ENCODE results near the gene ZBP1. TPM values are rescaled to one million over a fixed set of nuclear protein-coding genes. Genes with fewer than 3 reads are reported as not detected.

Gene ZBP1
- total and polyA plus RNA-seq, 8 donors, result 0.11 to 5.3 (median 0.39) TPM; not detected in 2

GRCh38 chr20:57666834-57667157 is 46.6 kb upstream of the ZBP1 start:
- Histone ChIP-seq H3K4me3 (no peak overlapping the region), H3K9me3 (no peaks in the 10 kb centered on the region), H3K4me1 (peaks cover 3 to 4% of the 10 kb centered on the region in 2 donors), H3K27ac (no peak overlapping the region), H3K36me3 (peaks cover 0 to 5% of the 10 kb centered on the region in 2 donors), H3K27me3 (peaks cover 0 to under 1% of the 10 kb centered on the region in 2 donors)
- ATAC-seq (no peak), DNase-seq (peak in 1 of 4 donors; percentile 41)
- no peak for TF ChIP-seq CTCF (IDR thresholded peaks at IDR 0.05)
- intact Hi-C loops (cut with DNase I), result no loop called here

- Histone ChIP-seq H3K4me3 (no peak overlapping the region), H3K9me3 (no peaks in the 10 kb centered on the region), H3K36me3 (peaks cover 0 to 5% of the 10 kb centered on the region in 2 donors), H3K27ac (no peak overlapping the region), H3K4me1 (peaks cover 0 to 1% of the 10 kb centered on the region in 2 donors), H3K27me3 (no peaks in the 10 kb centered on the region)
- DNase-seq (peak in 1 of 4 donors; percentile 54), ATAC-seq (no peak)
- TF ChIP-seq CTCF (IDR thresholded peaks at IDR 0.05), result no peak
- intact Hi-C loops (cut with DNase I), result no loop called here
Measured at GRCh38 chr20:57666106-57666833, 46.0 kb upstream of the ZBP1 start.

- peaks cover 0 to 3% of the 10 kb centered on the region in 2 donors for H3K4me1 ChIP-seq
- no peak overlapping the region for H3K4me3 ChIP-seq
- no peak for TF ChIP-seq CTCF (IDR thresholded peaks at IDR 0.05)
- H3K27me3 ChIP-seq, result no peaks in the 10 kb centered on the region
- H3K9me3 ChIP-seq, result no peaks in the 10 kb centered on the region
- DNase-seq, result no peak
- H3K36me3 ChIP-seq, result peaks cover 0 to 5% of the 10 kb centered on the region in 2 donors
- intact Hi-C loops (cut with DNase I), result no loop called here
- no peak for ATAC-seq
- no peak overlapping the region for H3K27ac ChIP-seq
Measured at GRCh38 chr20:57665589-57665971, 45.4 kb upstream of the ZBP1 start.

GRCh38 chr20:57664924-57665588 is 44.8 kb upstream of the ZBP1 start:
- Histone ChIP-seq H3K36me3 (peaks cover 0 to 5% of the 10 kb centered on the region in 2 donors), H3K9me3 (no peaks in the 10 kb centered on the region), H3K4me3 (no peak overlapping the region), H3K27me3 (no peaks in the 10 kb centered on the region), H3K27ac (no peak overlapping the region), H3K4me1 (peaks cover 0 to 3% of the 10 kb centered on the region in 2 donors)
- ATAC-seq, result no peak
- no peak for TF ChIP-seq CTCF (IDR thresholded peaks at IDR 0.05)
- intact Hi-C loops (cut with DNase I), result no loop called here
- no peak for DNase-seq

- intact Hi-C loops (cut with DNase I), result no loop called here
- peaks cover 0 to 3% of the 10 kb centered on the region in 2 donors for H3K4me1 ChIP-seq
Measured at GRCh38 chr20:57664476-57664875, 44.2 kb upstream of the ZBP1 start.

More at GRCh38 chr20:57664476-57664875, 44.2 kb upstream of the ZBP1 start:
- H3K4me3 ChIP-seq, result no peak overlapping the region
- TF ChIP-seq CTCF (IDR thresholded peaks at IDR 0.05), result no peak
- H3K27me3 ChIP-seq, result no peaks in the 10 kb centered on the region
- peak in 1 of 4 donors; percentile 24 for DNase-seq
- peaks cover 0 to 5% of the 10 kb centered on the region in 2 donors for H3K36me3 ChIP-seq
- ATAC-seq, result no peak
- no peaks in the 10 kb centered on the region for H3K9me3 ChIP-seq
- H3K27ac ChIP-seq, result no peak overlapping the region
